CD14-positive monocyte (primary cell): Measurements from ENCODE around the gene PNKP. TPM values are rescaled to one million over a fixed set of nuclear protein-coding genes. Genes with fewer than 3 reads are reported as not detected.

ENCODE experiments used
- DNase-seq, 3 donors: peaks; one replicate each; pipeline ENCODE4 v3.0.0-alpha.2; 2011 to 2022
- H2AFZ ChIP-seq: 2 replicates; pipeline ENCODE4 v1.6.0; 2012; ENCODE audit warnings: mild to moderate bottlenecking, low read depth, low read length, inconsistent platforms; ENCODE audit not compliant: insufficient read depth, poor library complexity, severe bottlenecking
- H3K27ac ChIP-seq, 2 donors: 1 replicate in 1 of 2; 2 replicates in 1 of 2; pipeline ENCODE4 v1.5.1; 2012 to 2013; ENCODE audit warnings: low read length in 2 of 2, control low read depth in 1 of 2, inconsistent platforms in 1 of 2, low read depth in 1 of 2, mild to moderate bottlenecking in 1 of 2
- H3K27me3 ChIP-seq, 2 donors: one replicate each; pipeline versions ENCODE4 v1.6.0 to v1.6.1; 2011 to 2013; ENCODE audit warnings: low read length in 2 of 2; ENCODE audit not compliant: control insufficient read depth in 2 of 2, insufficient read depth in 2 of 2
- H3K36me3 ChIP-seq, 2 donors: replicated peaks in 1 of 2; 1 replicate in 1 of 2; 2 replicates in 1 of 2; pipeline versions ENCODE4 v1.5.1 to v1.6.1; 2012 to 2013; ENCODE audit warnings: low read length in 2 of 2, control low read depth in 1 of 2, inconsistent platforms in 1 of 2, mild to moderate bottlenecking in 1 of 2; ENCODE audit not compliant: insufficient read depth in 2 of 2, control insufficient read depth in 1 of 2
- H3K4me1 ChIP-seq, 2 donors: 1 replicate in 1 of 2; 2 replicates in 1 of 2; pipeline versions ENCODE4 v1.5.1 to v1.6.1; 2012 to 2013; ENCODE audit warnings: low read length in 2 of 2, control low read depth in 1 of 2, inconsistent platforms in 1 of 2, mild to moderate bottlenecking in 1 of 2, moderate library complexity in 1 of 2; ENCODE audit not compliant: insufficient read depth in 2 of 2, control insufficient read depth in 1 of 2
- H3K4me2 ChIP-seq: replicated peaks from 2 replicates; pipeline ENCODE3; 2012; ENCODE audit warnings: low read length, moderate library complexity, mild to moderate bottlenecking; ENCODE audit not compliant: poor library complexity, severe bottlenecking; ENCODE audit errors: extremely low read depth
- H3K4me3 ChIP-seq, 3 experiments: fragments of 200-600 bp in 1 of 3; sonication (generic) in 1 of 3; replicated peaks in 1 of 3; 1 replicate in 2 of 3; 2 replicates in 1 of 3; pipeline ENCODE4 v1.5.1; 2011 to 2013; ENCODE audit warnings: low read length in 3 of 3, mild to moderate bottlenecking in 3 of 3, control low read depth in 2 of 3, low read depth in 2 of 3, inconsistent platforms in 1 of 3, moderate library complexity in 1 of 3
- H3K79me2 ChIP-seq: 2 replicates; pipeline ENCODE4 v1.6.0; 2012; ENCODE audit warnings: mild to moderate bottlenecking, control low read depth, inconsistent platforms, low read length, moderate library complexity; ENCODE audit not compliant: insufficient read depth
- H3K9ac ChIP-seq: 2 replicates; pipeline ENCODE4 v1.6.0; 2017; ENCODE audit warnings: low read length, mild to moderate bottlenecking; ENCODE audit not compliant: insufficient read depth, poor library complexity, severe bottlenecking
- H3K9me3 ChIP-seq, 2 donors: replicated peaks in 1 of 2; 1 replicate in 1 of 2; 2 replicates in 1 of 2; pipeline versions ENCODE4 v1.5.1 to v1.6.1; 2012 to 2013; ENCODE audit warnings: low read length in 2 of 2, control low read depth in 1 of 2; ENCODE audit not compliant: control insufficient read depth in 1 of 2, insufficient read depth in 1 of 2
- H4K20me1 ChIP-seq: 2 replicates; pipeline ENCODE4 v1.6.0; 2012; ENCODE audit warnings: mild to moderate bottlenecking, low read length, control low read depth, moderate library complexity; ENCODE audit not compliant: insufficient read depth
- H3K27ac Mint-ChIP-seq, 7 donors: one replicate each; pipeline ENCODE4 v1.8.0; 2020; ENCODE audit warnings: mild to moderate bottlenecking in 7 of 7, mixed read lengths in 7 of 7, moderate library complexity in 6 of 7, inconsistent platforms in 2 of 7
- H3K27me3 Mint-ChIP-seq, 3 donors: one replicate each; pipeline ENCODE4 v1.8.0; 2021 to 2022; ENCODE audit warnings: low read depth in 3 of 3, mild to moderate bottlenecking in 3 of 3, mixed read lengths in 3 of 3, moderate library complexity in 3 of 3, inconsistent platforms in 1 of 3
- H3K36me3 Mint-ChIP-seq, 2 donors: one replicate each; pipeline ENCODE4 v1.8.0; 2020; ENCODE audit warnings: mixed read lengths in 2 of 2, inconsistent platforms in 1 of 2, mild to moderate bottlenecking in 1 of 2
- H3K4me1 Mint-ChIP-seq: one replicate; pipeline ENCODE4 v1.8.0; 2020; ENCODE audit warnings: mild to moderate bottlenecking, mixed read lengths
- H3K4me3 Mint-ChIP-seq, 2 donors: one replicate each; pipeline ENCODE4 v1.8.0; 2020; ENCODE audit warnings: mild to moderate bottlenecking in 2 of 2, mixed read lengths in 2 of 2, moderate library complexity in 1 of 2
- H3K9me3 Mint-ChIP-seq, 7 donors: one replicate each; pipeline ENCODE4 v1.8.0; 2020 to 2022; ENCODE audit warnings: mixed read lengths in 7 of 7, mild to moderate bottlenecking in 6 of 7, moderate library complexity in 6 of 7, inconsistent platforms in 2 of 7
- WGBS: methylation state at CpG from one replicate; pipeline ENCODE4 v1.1.5; 2013; ENCODE audit warnings: missing lambda C conversion rate; ENCODE audit not compliant: insufficient coverage; 5-methylcytosine and 5-hydroxymethylcytosine counted together
- intact Hi-C, 2 donors: fragments of 100-400 bp; cut with micrococcal nuclease; formaldehyde crosslinking; loops; one replicate each; pipeline versions ENCODE4 v1.15.0 to v1.15.1; 2023
- polyA plus RNA-seq, 3 donors: library from polyadenylated mRNA; depleted of rRNA in 1 of 3; unstranded in 2 of 3; stranded (reverse) in 1 of 3; fragments of 300-500 nt in 2 of 3; fragments of >200 nt in 1 of 3; fragmentation: Illumina TruSeq in 2 of 3; gene quantifications; 1 replicate in 2 of 3; 2 replicates in 1 of 3; pipeline ENCODE4 v1.2.3, GENCODE V29; 2012 to 2021
- TF ChIP-seq, protein P1 (sequence below): fragments of 200-600 bp; IDR thresholded peaks from one replicate; pipeline ENCODE4 v1.8.0; 2022; ENCODE audit warnings: antibody characterized with exemption, mild to moderate bottlenecking

Gene PNKP
- polyA plus RNA-seq, 3 donors, result 23.0 to 88.6 (median 30.2) TPM

DNA sequence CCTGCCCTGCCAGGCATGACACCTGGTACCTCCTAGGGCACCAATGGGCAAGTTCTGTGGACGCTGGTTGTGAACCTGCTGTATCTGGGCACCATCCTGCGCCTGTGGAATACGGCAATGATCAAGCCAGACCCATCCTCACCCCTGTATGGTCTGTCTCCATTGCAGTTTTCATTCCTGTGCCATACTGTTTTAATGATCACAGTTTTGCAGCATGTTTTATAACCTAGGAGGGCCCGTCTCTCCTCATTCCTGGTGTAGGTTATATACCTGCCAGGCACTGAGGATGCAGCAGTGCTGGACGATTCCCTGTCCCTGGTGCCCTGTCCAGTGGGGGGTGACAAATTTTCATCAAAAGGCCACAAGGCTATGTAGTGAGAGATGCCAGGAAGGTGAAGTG lies 15.7 kb upstream of the PNKP start:
- TF ChIP-seq, protein P1, sequence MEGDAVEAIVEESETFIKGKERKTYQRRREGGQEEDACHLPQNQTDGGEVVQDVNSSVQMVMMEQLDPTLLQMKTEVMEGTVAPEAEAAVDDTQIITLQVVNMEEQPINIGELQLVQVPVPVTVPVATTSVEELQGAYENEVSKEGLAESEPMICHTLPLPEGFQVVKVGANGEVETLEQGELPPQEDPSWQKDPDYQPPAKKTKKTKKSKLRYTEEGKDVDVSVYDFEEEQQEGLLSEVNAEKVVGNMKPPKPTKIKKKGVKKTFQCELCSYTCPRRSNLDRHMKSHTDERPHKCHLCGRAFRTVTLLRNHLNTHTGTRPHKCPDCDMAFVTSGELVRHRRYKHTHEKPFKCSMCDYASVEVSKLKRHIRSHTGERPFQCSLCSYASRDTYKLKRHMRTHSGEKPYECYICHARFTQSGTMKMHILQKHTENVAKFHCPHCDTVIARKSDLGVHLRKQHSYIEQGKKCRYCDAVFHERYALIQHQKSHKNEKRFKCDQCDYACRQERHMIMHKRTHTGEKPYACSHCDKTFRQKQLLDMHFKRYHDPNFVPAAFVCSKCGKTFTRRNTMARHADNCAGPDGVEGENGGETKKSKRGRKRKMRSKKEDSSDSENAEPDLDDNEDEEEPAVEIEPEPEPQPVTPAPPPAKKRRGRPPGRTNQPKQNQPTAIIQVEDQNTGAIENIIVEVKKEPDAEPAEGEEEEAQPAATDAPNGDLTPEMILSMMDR, result no peak

DNA sequence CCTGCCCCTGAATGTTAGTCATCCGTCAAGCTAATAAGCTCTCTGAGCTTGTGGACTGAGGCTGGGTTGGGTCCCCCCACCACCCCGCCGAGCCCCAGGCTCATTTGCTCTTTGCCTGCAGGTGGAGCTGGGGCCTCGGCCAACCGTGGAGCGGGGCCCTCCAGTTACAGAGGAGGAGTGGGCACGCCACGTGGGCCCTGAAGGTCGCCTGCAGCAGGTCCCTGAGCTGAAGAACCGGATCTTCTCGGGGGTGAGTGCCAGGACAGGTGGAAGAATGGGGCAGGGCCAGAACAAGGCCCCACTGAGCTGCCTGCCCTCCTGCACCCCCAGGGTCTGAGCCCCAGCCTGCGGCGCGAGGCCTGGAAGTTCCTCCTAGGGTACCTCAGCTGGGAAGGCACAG lies 15.3 kb upstream of the PNKP start:
- DNase-seq, result no peak
- TF ChIP-seq, protein P1, result no peak
- Histone ChIP-seq H3K27ac (no peak overlapping the region), H3K4me3 (no peak overlapping the region), H4K20me1 (peaks cover 44% of the 10 kb centered on the region), H3K9me3 (no peaks in the 10 kb centered on the region), H3K36me3 (peaks cover 51 to 58% of the 10 kb centered on the region in 2 donors), H3K4me1 (peaks cover 15 to 18% of the 10 kb centered on the region in 2 donors), H2AFZ (no peak overlapping the region), H3K79me2 (peaks cover 8% of the 10 kb centered on the region), H3K4me2 (no peak overlapping the region), H3K9ac (no peak overlapping the region), H3K27me3 (no peaks in the 10 kb centered on the region)
- 98% methylated on average over 11 of the region's 14 CpGs for WGBS
- Mint-ChIP-seq H3K36me3 (peaks cover 67 to 68% of the 10 kb centered on the region in 2 donors), H3K9me3 (peaks cover 0 to 4% (median 0%) of the 10 kb centered on the region in 7 donors), H3K4me1 (peaks cover 16% of the 10 kb centered on the region), H3K4me3 (no peak overlapping the region), H3K27me3 (peaks cover 0 to 5% (median 2%) of the 10 kb centered on the region in 3 donors), H3K27ac (peak overlapping the region in 1 of 7 donors; percentile 11)
- intact Hi-C loops, result no loop called here

More for the DNA sequence above, 15.7 kb upstream of the PNKP start:
- H3K36me3 ChIP-seq, result peaks cover 51 to 58% of the 10 kb centered on the region in 2 donors
- H3K4me1 ChIP-seq, result peaks cover 13 to 15% of the 10 kb centered on the region in 2 donors
- H4K20me1 ChIP-seq, result peaks cover 44% of the 10 kb centered on the region
- no peak overlapping the region for H3K27ac ChIP-seq
- intact Hi-C loops, result no loop called here
- no peak overlapping the region for H3K4me3 ChIP-seq
- 97% methylated on average over 5 of the region's 5 CpGs for WGBS
- H2AFZ ChIP-seq, result no peak overlapping the region
- H3K4me2 ChIP-seq, result no peak overlapping the region
- Mint-ChIP-seq H3K36me3 (peaks cover 70 to 71% of the 10 kb centered on the region in 2 donors), H3K27me3 (peaks cover 0 to 5% (median 2%) of the 10 kb centered on the region in 3 donors), H3K9me3 (peaks cover 0 to 4% (median 0%) of the 10 kb centered on the region in 7 donors), H3K4me1 (peaks cover 13% of the 10 kb centered on the region), H3K4me3 (no peak overlapping the region), H3K27ac (no peak overlapping the region)
- peaks cover 8% of the 10 kb centered on the region for H3K79me2 ChIP-seq
- H3K9me3 ChIP-seq, result no peaks in the 10 kb centered on the region
- no peaks in the 10 kb centered on the region for H3K27me3 ChIP-seq
- H3K9ac ChIP-seq, result no peak overlapping the region
- DNase-seq, result no peak
